ENCODE data around the gene HDAC4. TPM values are rescaled to one million over a fixed set of nuclear protein-coding genes. Genes with fewer than 3 reads are reported as not detected.

The HDAC4 gene
- polyA plus RNA-seq, 1 experiment = 8.9 TPM

DNA sequence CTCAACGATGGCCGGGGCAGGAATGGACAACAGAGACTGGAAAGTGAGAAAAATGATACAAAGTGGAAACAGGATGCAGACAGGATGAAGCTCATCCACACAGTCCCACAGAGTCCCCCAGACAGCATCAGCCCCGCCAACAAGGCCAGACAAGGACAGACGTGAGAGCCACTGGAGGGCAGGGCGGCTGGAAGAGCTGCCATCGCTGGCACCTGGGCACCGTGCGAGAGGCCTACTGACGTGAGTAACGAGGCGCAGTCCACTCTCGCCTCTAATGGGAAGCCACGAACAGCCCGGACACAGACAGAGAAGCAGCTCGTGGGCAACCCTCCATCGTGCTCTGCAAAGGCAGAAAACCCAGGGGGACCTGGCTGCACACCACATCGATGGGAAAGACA is 17.1 kb downstream of the HDAC4 start:
- H3K27ac ChIP-seq (ENCODE audit: low read depth, low read length) = no peak overlapping the region
- POLR2A ChIA-PET = no interaction called here
- CTCF ChIA-PET = no interaction called here
- no peak for DNase-seq (ENCODE audit: low read depth, low spot score)
- TF ChIP-seq, protein P1, sequence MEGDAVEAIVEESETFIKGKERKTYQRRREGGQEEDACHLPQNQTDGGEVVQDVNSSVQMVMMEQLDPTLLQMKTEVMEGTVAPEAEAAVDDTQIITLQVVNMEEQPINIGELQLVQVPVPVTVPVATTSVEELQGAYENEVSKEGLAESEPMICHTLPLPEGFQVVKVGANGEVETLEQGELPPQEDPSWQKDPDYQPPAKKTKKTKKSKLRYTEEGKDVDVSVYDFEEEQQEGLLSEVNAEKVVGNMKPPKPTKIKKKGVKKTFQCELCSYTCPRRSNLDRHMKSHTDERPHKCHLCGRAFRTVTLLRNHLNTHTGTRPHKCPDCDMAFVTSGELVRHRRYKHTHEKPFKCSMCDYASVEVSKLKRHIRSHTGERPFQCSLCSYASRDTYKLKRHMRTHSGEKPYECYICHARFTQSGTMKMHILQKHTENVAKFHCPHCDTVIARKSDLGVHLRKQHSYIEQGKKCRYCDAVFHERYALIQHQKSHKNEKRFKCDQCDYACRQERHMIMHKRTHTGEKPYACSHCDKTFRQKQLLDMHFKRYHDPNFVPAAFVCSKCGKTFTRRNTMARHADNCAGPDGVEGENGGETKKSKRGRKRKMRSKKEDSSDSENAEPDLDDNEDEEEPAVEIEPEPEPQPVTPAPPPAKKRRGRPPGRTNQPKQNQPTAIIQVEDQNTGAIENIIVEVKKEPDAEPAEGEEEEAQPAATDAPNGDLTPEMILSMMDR (IDR thresholded peaks at IDR 0.05; ENCODE audit: low read depth, low read length) = no peak
- H3K4me3 ChIP-seq (ENCODE audit: low read depth, low read length) = no peak overlapping the region
- peaks cover 12% of the 10 kb centered on the region; the same call in 1 of the 2 replicates for H3K9me3 ChIP-seq (ENCODE audit: control insufficient read depth, insufficient read depth, low read length)
- no peaks in the 10 kb centered on the region for H3K27me3 ChIP-seq (ENCODE audit: control insufficient read depth, insufficient read depth, low read length)

DNA sequence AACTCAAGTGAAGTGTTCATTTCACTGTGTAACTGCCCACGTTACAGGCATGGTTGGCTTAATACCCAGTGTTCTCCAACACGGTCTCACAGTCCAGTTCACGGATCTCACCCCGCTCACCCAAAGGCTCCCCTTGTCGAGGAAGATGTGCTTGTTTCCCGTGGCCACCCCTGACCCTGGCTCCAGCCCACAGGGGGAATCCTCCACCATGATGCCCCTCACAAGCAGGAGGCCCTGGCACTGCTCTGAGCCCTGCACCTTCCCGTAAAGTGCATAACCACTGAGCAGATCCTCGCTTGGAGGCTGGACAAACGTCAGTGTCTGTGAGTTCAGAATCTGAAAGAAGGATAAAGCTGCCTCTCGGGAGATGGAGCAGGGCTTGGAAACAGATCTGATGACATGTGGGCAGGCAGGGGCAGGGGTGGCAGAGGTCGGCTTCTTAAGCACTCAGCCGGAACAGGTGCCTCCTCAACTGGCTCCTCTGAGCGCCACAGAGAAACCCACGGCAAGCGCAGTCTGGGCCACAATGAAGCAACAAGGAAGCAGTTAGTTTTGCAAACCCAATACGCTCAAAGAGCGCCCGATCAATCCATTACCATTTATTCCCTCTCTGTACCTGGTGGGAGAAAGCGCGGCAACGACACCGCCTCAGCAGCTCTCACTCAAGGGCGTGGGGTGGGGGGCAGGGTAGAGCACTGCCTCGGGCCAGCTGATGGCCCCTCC is 17.6 kb downstream of the HDAC4 start:
- H3K27me3 ChIP-seq (ENCODE audit: control insufficient read depth, insufficient read depth, low read length) = no peaks in the 10 kb centered on the region
- H3K4me3 ChIP-seq (ENCODE audit: low read depth, low read length) = no peak overlapping the region
- ChIA-PET POLR2A (no interaction called here), CTCF (interaction anchor here (1.0 kb wide), 1 partner anchor 24 kb away, joined by 3 read pairs; no protein-coding TSS in a partner anchor)
- no peak overlapping the region for H3K27ac ChIP-seq (ENCODE audit: low read depth, low read length)
- TF ChIP-seq, protein P1 (IDR thresholded peaks at IDR 0.05; ENCODE audit: low read depth, low read length) = no peak
- no peak for DNase-seq (ENCODE audit: low read depth, low spot score)
- peaks cover 12% of the 10 kb centered on the region; the same call in 1 of the 2 replicates for H3K9me3 ChIP-seq (ENCODE audit: control insufficient read depth, insufficient read depth, low read length)

DNA sequence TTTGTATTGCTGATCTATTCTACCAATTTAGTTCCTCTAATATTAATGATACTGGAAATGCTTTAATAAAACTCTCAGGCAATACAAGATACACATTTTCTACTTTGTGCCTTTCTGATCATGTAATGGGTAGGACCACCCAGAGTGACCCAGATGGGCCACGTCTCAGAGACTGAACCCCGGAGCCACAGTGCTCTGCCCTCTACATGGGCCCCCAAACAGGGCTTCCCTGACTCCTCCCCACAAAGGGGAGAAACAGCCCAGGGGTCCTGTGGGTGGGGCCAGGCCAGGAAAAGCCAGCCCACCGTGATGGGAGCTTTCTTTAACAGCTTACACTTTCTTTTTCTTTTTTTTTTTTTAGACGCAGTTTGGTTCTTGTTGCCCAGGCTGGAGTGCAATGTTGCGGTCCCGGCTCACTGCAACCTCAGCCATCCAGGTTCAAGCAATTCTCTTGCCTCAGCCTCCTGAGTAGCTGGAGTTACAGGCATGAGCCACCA is 18.4 kb downstream of the HDAC4 start:
- no peak for DNase-seq (ENCODE audit: low read depth, low spot score)
- Histone ChIP-seq H3K27ac (ENCODE audit: low read depth, low read length) (no peak overlapping the region), H3K27me3 (ENCODE audit: control insufficient read depth, insufficient read depth, low read length) (no peaks in the 10 kb centered on the region), H3K9me3 (ENCODE audit: control insufficient read depth, insufficient read depth, low read length) (peaks cover 12% of the 10 kb centered on the region; the same call in 1 of the 2 replicates), H3K4me3 (ENCODE audit: low read depth, low read length) (no peak overlapping the region)
- POLR2A ChIA-PET = no interaction called here
- CTCF ChIA-PET = interaction anchor here (1.0 kb wide), 1 partner anchor 23 kb away, joined by 3 read pairs; no protein-coding TSS in a partner anchor
- TF ChIP-seq, protein P1 (IDR thresholded peaks at IDR 0.05; ENCODE audit: low read depth, low read length) = no peak

DNA sequence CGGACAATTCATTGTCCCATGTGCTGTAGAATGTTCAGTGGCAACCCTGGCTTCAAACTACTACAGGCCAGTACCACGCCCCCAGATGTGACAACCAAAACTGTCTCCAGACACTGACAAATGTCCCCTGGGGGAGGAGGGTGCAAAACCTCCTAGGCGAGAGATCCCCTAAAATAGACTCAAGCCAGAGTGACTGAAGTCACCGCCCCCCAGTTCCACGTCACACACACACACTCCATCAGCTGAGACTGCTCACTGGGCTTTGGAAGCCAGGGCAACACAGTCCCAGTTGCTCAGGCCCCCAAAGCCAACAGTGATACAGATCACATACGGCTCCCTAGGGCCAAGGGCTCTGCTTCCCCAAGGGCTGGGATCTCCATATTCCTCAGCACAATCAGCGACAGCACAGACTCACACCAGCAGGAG is 19.1 kb downstream of the HDAC4 start:
- CTCF ChIA-PET = no interaction called here
- no peaks in the 10 kb centered on the region for H3K27me3 ChIP-seq (ENCODE audit: control insufficient read depth, insufficient read depth, low read length)
- TF ChIP-seq, protein P1 (IDR thresholded peaks at IDR 0.05; ENCODE audit: low read depth, low read length) = no peak
- POLR2A ChIA-PET = no interaction called here
- H3K9me3 ChIP-seq (ENCODE audit: control insufficient read depth, insufficient read depth, low read length) = peaks cover 12% of the 10 kb centered on the region; the same call in 1 of the 2 replicates
- no peak overlapping the region for H3K27ac ChIP-seq (ENCODE audit: low read depth, low read length)
- no peak overlapping the region for H3K4me3 ChIP-seq (ENCODE audit: low read depth, low read length)
- DNase-seq (ENCODE audit: low read depth, low spot score) = no peak

Data from AG04450 (cell line).